Measurements from ENCODE around the gene STAC2. TPM values are rescaled to one million over a fixed set of nuclear protein-coding genes. Genes with fewer than 3 reads are reported as not detected.
A peak's percentile ranks its signal among the peaks of the same experiment; 100 is the strongest.

Gene STAC2
- total and polyA plus RNA-seq, 2 donors (not counting 1 experiment from before 2014, with no cell fraction given): not detected

DNA sequence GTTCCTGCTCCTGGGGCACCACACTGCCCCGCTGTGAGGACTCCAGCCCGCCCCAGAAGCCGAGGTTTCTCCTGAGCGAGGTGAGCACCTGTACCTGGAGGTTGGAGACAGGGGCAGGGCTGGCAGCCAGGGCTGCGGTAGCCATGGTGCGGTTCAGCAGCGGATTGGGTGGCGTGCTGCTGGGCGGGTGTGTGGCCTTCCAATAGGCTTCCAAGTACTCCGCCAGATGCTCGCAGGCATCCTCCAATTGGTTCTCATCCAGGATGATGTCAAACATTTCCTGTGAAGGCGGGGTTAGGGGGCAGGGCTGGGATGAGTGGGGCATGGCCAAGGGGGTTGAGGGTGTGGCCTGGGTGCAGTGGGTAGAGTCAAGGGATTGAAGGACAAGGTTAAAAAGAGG lies 48.5 kb downstream of the STAC2 start:
- ATAC-seq (ENCODE audit: low read depth) (no peak), DNase-seq (no peak)
- Histone ChIP-seq H3K79me2 (ENCODE audit: control insufficient read depth, insufficient read depth, low read length) (no peaks in the 10 kb centered on the region), H2AFZ (ENCODE audit: insufficient read depth, low read depth, low read length, poor library complexity, severe bottlenecking) (no peak overlapping the region), H4K20me1 (ENCODE audit: control insufficient read depth, insufficient read depth, low read length, poor library complexity, severe bottlenecking) (no peaks in the 10 kb centered on the region), H3K4me3 (ENCODE audit: control extremely low read depth in 1 of 5, extremely low read depth in 1 of 5, insufficient read depth in 1 of 5, low read depth in 2 of 5, low read length in 4 of 5) (no peak overlapping the region), H3K4me2 (replicated peaks; ENCODE audit: low read depth, low read length, poor library complexity, severe bottlenecking) (no peak overlapping the region), H3K27ac (ENCODE audit: low read length in 2 of 2) (no peak overlapping the region), H3K36me3 (replicated peaks in 1 of 2; ENCODE audit: control extremely low read depth in 1 of 2, control insufficient read depth in 1 of 2, extremely low read depth in 1 of 2, insufficient read depth in 2 of 2, low read length in 1 of 2) (no peaks in the 10 kb centered on the region), H3K9ac (ENCODE audit: low read length) (no peak overlapping the region), H3K9me3 (ENCODE audit: control extremely low read depth in 1 of 3, control insufficient read depth in 2 of 3, insufficient read depth in 1 of 3, low read length in 2 of 3) (no peaks in the 10 kb centered on the region), H3K4me1 (ENCODE audit: control insufficient read depth in 2 of 2, insufficient read depth in 2 of 2, low read length in 2 of 2) (peaks cover 0 to 7% of the 10 kb centered on the region in 2 donors), H3K27me3 (replicated peaks in 1 of 4; ENCODE audit: control extremely low read depth in 1 of 4, control insufficient read depth in 3 of 4, insufficient read depth in 4 of 4, low read length in 3 of 4) (peaks cover 0 to 18% (median 6%) of the 10 kb centered on the region in 4 experiments)
- no peak overlapping the region for H3K27ac Mint-ChIP-seq
- TF ChIP-seq CTCF (IDR thresholded peaks at IDR 0.05) (no peak), EZH2 (IDR thresholded peaks at IDR 0.05; ENCODE audit: borderline replicate concordance, insufficient read depth, low read depth, low read length, poor library complexity, severe bottlenecking) (no peak)
- H3K27me3 Mint-ChIP-seq: peaks cover 10% of the 10 kb centered on the region
- no peak overlapping the region for H3K4me3 Mint-ChIP-seq
- no peaks in the 10 kb centered on the region for H3K9me3 Mint-ChIP-seq (ENCODE audit: insufficient read depth)
- intact Hi-C loops (cut with micrococcal nuclease): no loop called here
- H3K4me1 Mint-ChIP-seq: peaks cover 5% of the 10 kb centered on the region
- ChIA-PET POLR2A (no interaction called here), CTCF (interaction anchor here (5.6 kb wide), 1 partner anchor 194 kb away, joined by 97 read pairs; no protein-coding TSS in a partner anchor)
- 94% methylated on average over 12 of the region's 12 CpGs for WGBS (ENCODE audit: insufficient coverage)

- H3K4me1 ChIP-seq (ENCODE audit: control insufficient read depth in 2 of 2, insufficient read depth in 2 of 2, low read length in 2 of 2): peaks cover 0 to 7% of the 10 kb centered on the region in 2 donors
- no peak overlapping the region for H3K27ac Mint-ChIP-seq
- H3K9ac ChIP-seq (ENCODE audit: low read length): no peak overlapping the region
- ChIA-PET POLR2A (interaction anchor here (0.6 kb wide), 1 partner anchor 831 kb away, joined by 3 read pairs; no protein-coding TSS in a partner anchor), CTCF (interaction anchor here (1.1 to 5.6 kb wide), 17 partner anchors 8 to 414 kb away, joined by 3 to 97 read pairs (median 4); partner anchors contain the start of genes ARL5C and PLXDC1)
- no peak overlapping the region for H2AFZ ChIP-seq (ENCODE audit: insufficient read depth, low read depth, low read length, poor library complexity, severe bottlenecking)
- H3K79me2 ChIP-seq (ENCODE audit: control insufficient read depth, insufficient read depth, low read length): no peaks in the 10 kb centered on the region
- no peaks in the 10 kb centered on the region for H3K9me3 ChIP-seq (ENCODE audit: control extremely low read depth in 1 of 3, control insufficient read depth in 2 of 3, insufficient read depth in 1 of 3, low read length in 2 of 3)
- no peaks in the 10 kb centered on the region for H3K36me3 ChIP-seq (replicated peaks in 1 of 2; ENCODE audit: control extremely low read depth in 1 of 2, control insufficient read depth in 1 of 2, extremely low read depth in 1 of 2, insufficient read depth in 2 of 2, low read length in 1 of 2)
- peaks cover 5% of the 10 kb centered on the region for H3K4me1 Mint-ChIP-seq
- H3K9me3 Mint-ChIP-seq (ENCODE audit: insufficient read depth): no peaks in the 10 kb centered on the region
- H3K27me3 Mint-ChIP-seq: peaks cover 18% of the 10 kb centered on the region
- DNase-seq (no peak), ATAC-seq (ENCODE audit: low read depth) (no peak)
- no peak for TF ChIP-seq EZH2 (IDR thresholded peaks at IDR 0.05; ENCODE audit: borderline replicate concordance, insufficient read depth, low read depth, low read length, poor library complexity, severe bottlenecking)
- TF ChIP-seq CTCF (IDR thresholded peaks at IDR 0.05): no peak
- no peaks in the 10 kb centered on the region for H4K20me1 ChIP-seq (ENCODE audit: control insufficient read depth, insufficient read depth, low read length, poor library complexity, severe bottlenecking)
- H3K4me3 ChIP-seq (ENCODE audit: control extremely low read depth in 1 of 5, extremely low read depth in 1 of 5, insufficient read depth in 1 of 5, low read depth in 2 of 5, low read length in 4 of 5): no peak overlapping the region
- peak overlapping the region; percentile 53 for H3K4me3 Mint-ChIP-seq
- H3K4me2 ChIP-seq (replicated peaks; ENCODE audit: low read depth, low read length, poor library complexity, severe bottlenecking): peak overlapping the region; percentile 55
- peaks cover 0 to 26% (median 8%) of the 10 kb centered on the region in 4 experiments for H3K27me3 ChIP-seq (replicated peaks in 1 of 4; ENCODE audit: control extremely low read depth in 1 of 4, control insufficient read depth in 3 of 4, insufficient read depth in 4 of 4, low read length in 3 of 4)
- 88% methylated on average over 10 of the region's 10 CpGs for WGBS (ENCODE audit: insufficient coverage)
- H3K27ac ChIP-seq (ENCODE audit: low read length in 2 of 2): no peak overlapping the region
- intact Hi-C loops (cut with micrococcal nuclease): loop anchor here (1.0 kb wide), 1 partner anchor 192 kb away; no protein-coding TSS in a partner anchor
These were observed 50.1 kb downstream of the STAC2 start for GRCh38 chr17:39175695-39176093.
